ENCODE measurements around the gene AAK1. TPM values are rescaled to one million over a fixed set of nuclear protein-coding genes. Genes with fewer than 3 reads are reported as not detected.

The AAK1 gene
- total RNA-seq, 1 donor from 2014 or later, result 108 TPM

DNA sequence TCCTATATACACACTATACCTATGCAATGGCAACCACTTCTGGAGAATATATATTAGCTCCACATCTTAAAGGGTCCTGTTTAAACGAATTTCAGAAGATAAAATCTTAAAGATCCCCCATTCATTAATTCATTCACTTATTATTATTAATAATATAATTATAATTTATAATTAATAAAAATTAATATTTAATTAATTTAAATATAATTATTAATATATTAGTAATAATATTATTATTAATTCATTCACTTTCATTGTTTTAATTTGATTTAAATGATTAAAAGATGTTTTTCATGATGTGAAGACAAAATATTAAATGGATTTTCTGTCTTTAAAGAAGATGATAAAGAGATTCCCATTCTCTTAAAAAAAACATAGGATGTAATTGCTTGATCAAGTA, 227.4 kb downstream of the AAK1 start:
- DNase-seq (ENCODE audit: low read depth) (no peak), FAIRE-seq (no peak)
- H4K20me1 ChIP-seq (ENCODE audit: insufficient read depth, low read length), result no peaks in the 10 kb centered on the region
- no peaks in the 10 kb centered on the region for H3K9me3 ChIP-seq (ENCODE audit: insufficient read depth, low read depth, low read length)
- H3K27me3 ChIP-seq (ENCODE audit: insufficient read depth, low read length), result no peaks in the 10 kb centered on the region
- no peak overlapping the region for H3K9ac ChIP-seq (ENCODE audit: low read length)
- TF ChIP-seq, protein P1, sequence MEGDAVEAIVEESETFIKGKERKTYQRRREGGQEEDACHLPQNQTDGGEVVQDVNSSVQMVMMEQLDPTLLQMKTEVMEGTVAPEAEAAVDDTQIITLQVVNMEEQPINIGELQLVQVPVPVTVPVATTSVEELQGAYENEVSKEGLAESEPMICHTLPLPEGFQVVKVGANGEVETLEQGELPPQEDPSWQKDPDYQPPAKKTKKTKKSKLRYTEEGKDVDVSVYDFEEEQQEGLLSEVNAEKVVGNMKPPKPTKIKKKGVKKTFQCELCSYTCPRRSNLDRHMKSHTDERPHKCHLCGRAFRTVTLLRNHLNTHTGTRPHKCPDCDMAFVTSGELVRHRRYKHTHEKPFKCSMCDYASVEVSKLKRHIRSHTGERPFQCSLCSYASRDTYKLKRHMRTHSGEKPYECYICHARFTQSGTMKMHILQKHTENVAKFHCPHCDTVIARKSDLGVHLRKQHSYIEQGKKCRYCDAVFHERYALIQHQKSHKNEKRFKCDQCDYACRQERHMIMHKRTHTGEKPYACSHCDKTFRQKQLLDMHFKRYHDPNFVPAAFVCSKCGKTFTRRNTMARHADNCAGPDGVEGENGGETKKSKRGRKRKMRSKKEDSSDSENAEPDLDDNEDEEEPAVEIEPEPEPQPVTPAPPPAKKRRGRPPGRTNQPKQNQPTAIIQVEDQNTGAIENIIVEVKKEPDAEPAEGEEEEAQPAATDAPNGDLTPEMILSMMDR (IDR thresholded peaks at IDR 0.05; ENCODE audit: insufficient read depth, low read depth, low read length), result no peak
- TF ChIP-seq EZH2 (IDR thresholded peaks at IDR 0.05; ENCODE audit: insufficient read depth, low read length), result no peak
- peaks cover 8% of the 10 kb centered on the region for H3K36me3 ChIP-seq (ENCODE audit: insufficient read depth, low read length)
- no peaks in the 10 kb centered on the region for H3K4me1 ChIP-seq (ENCODE audit: insufficient read depth, low read length)
- Mint-ChIP-seq H3K27me3 (ENCODE audit: low read depth, unreplicated experiment) (no peaks in the 10 kb centered on the region), H3K9me3 (ENCODE audit: unreplicated experiment) (no peaks in the 10 kb centered on the region), H3K4me1 (ENCODE audit: low read depth, unreplicated experiment) (no peaks in the 10 kb centered on the region), H3K4me3 (ENCODE audit: unreplicated experiment) (no peak overlapping the region), H3K36me3 (ENCODE audit: low read depth, unreplicated experiment) (peaks cover 5% of the 10 kb centered on the region), H3K27ac (ENCODE audit: unreplicated experiment) (no peak overlapping the region)
- no peak overlapping the region for H3K4me2 ChIP-seq (ENCODE audit: low read length)
- H3K4me3 ChIP-seq (ENCODE audit: insufficient read depth, low read depth, low read length), result no peak overlapping the region
- no peaks in the 10 kb centered on the region for H3K79me2 ChIP-seq (ENCODE audit: insufficient read depth, low read length)
- no peak overlapping the region for H2AFZ ChIP-seq (ENCODE audit: low read depth, low read length)
- H3K27ac ChIP-seq (ENCODE audit: low read depth, low read length), result no peak overlapping the region

Other genes starting within 250 kb of the AAK1 start
- 42.6 and 46.6 TPM in 2 replicates for gene NFU1, start 206.3 kb downstream of the AAK1 start, total RNA-seq
- gene ANXA4, start 98.4 kb upstream of the AAK1 start, total RNA-seq, result 122 and 132 TPM in 2 replicates
- 9.5 and 12.7 TPM in 2 replicates for gene GMCL1, start 185.9 kb upstream of the AAK1 start, total RNA-seq

Data from astrocyte (in vitro differentiated cells and primary cell).